K562 (cell line): ENCODE measurements around the gene HNRNPCL2. TPM values are rescaled to one million over a fixed set of nuclear protein-coding genes. Genes with fewer than 3 reads are reported as not detected.
"Not testable (repeated sequence)": the region's sequence is repeated elsewhere in the genome, so short reads cannot be mapped to it uniquely, and the experiment has no call there.

Experiments
- ATAC-seq: fragments of 200-7000 bp; cut with Tn5 transposase; 3 replicates; pipeline ENCODE4 v1.9.1; 2020; ENCODE audit warnings: moderate library complexity
- Bru-seq: library from RNA; stranded (reverse); fragments of 400-500 nt; gene quantifications from one replicate; lab custom pipeline; 2021; lab: Mats Ljungman, UMichigan
- BruChase-seq, 2 experiments: library from RNA; stranded (reverse); fragments of 400-500 nt; gene quantifications; one replicate each; lab custom pipeline; 2021; lab: Mats Ljungman, UMichigan
- BruUV-seq: library from RNA; stranded (reverse); fragments of 400-500 nt; replicated peaks from 2 replicates; lab custom pipeline; 2021; lab: Mats Ljungman, UMichigan
- CTCF ChIA-PET: fragments of 300-600 bp; formaldehyde crosslinking; extraction: SDS; loops from one replicate; lab custom pipeline; 2021; ENCODE audit warnings: low intra/inter-chr PET ratio; lab: Yijun Ruan, JAX
- POLR2A ChIA-PET: fragments of 300-600, 350-650 bp; sonication (Branson Sonifier 250); formaldehyde crosslinking; extraction: SDS; loops from one replicate; lab custom pipeline; 2021; ENCODE audit warnings: antibody characterized with exemption, inconsistent platforms; lab: Yijun Ruan, JAX
- DNase-seq, 4 experiments: peaks; one replicate each; pipeline versions ENCODE4 v3.0.0 to v3.0.0-alpha.2; 2011 to 2018; ENCODE audit warnings: low spot score in 3 of 4, mixed read lengths in 3 of 4; ENCODE audit errors: extremely low read depth in 1 of 4
- FAIRE-seq: peaks from 2 replicates; lab custom pipeline; 2011; peaks lifted over from hg19 to GRCh38; lab: Jason Lieb, UNC
- H2AFZ ChIP-seq: 2 replicates; pipeline ENCODE4 v1.6.0; 2011; ENCODE audit warnings: low read depth, low read length, control low read depth, inconsistent platforms
- H3K27ac ChIP-seq: fragments of 200-600 bp; 3 replicates; pipeline ENCODE4 v1.8.0; 2011; ENCODE audit warnings: low read depth, mild to moderate bottlenecking, control low read depth, inconsistent platforms, low read length, moderate library complexity, mixed read lengths; ENCODE audit errors: extremely low read depth
- H3K27me3 ChIP-seq, 2 experiments: fragments of 300-600 bp in 1 of 2; 2 replicates in 1 of 2; 3 replicates in 1 of 2; pipeline versions ENCODE4 v1.6.0 to v1.8.0; 2011; ENCODE audit warnings: inconsistent platforms in 2 of 2, low read length in 2 of 2, mild to moderate bottlenecking in 1 of 2, mixed read lengths in 1 of 2, moderate library complexity in 1 of 2; ENCODE audit not compliant: control insufficient read depth in 2 of 2, insufficient read depth in 2 of 2
- H3K36me3 ChIP-seq: fragments of 300-600 bp; 3 replicates; pipeline ENCODE4 v1.8.0; 2011; ENCODE audit warnings: mild to moderate bottlenecking, low read length, inconsistent platforms; ENCODE audit not compliant: control insufficient read depth, insufficient read depth
- H3K4me1 ChIP-seq, 2 experiments: fragments of 200-600 bp in 1 of 2; replicated peaks in 1 of 2; 2 replicates in 1 of 2; 3 replicates in 1 of 2; pipeline versions ENCODE4 v1.5.1 to v1.8.0; 2011; ENCODE audit warnings: inconsistent platforms in 2 of 2, low read length in 2 of 2, mild to moderate bottlenecking in 1 of 2, mixed read lengths in 1 of 2, moderate library complexity in 1 of 2; ENCODE audit not compliant: control insufficient read depth in 2 of 2, insufficient read depth in 2 of 2
- H3K4me2 ChIP-seq: 2 replicates; pipeline ENCODE4 v1.6.1; 2011; ENCODE audit warnings: low read length, control low read depth, inconsistent platforms, mixed read lengths; ENCODE audit not compliant: insufficient read depth
- H3K4me3 ChIP-seq: fragments of 200-600 bp; sonication (generic), shearing (Covaris generic); 2 replicates; pipeline ENCODE4 v1.5.1; 2016; ENCODE audit warnings: control low read depth, inconsistent platforms
- H3K79me2 ChIP-seq: fragments of 200-600 bp; 3 replicates; pipeline ENCODE4 v1.8.0; 2011; ENCODE audit warnings: low read length, inconsistent platforms; ENCODE audit not compliant: control insufficient read depth, insufficient read depth
- H3K9ac ChIP-seq, 2 experiments: 2 replicates each; pipeline versions ENCODE4 v1.6.0 to v1.6.1; 2011; ENCODE audit warnings: low read depth in 2 of 2, low read length in 2 of 2, control low read depth in 1 of 2, inconsistent platforms in 1 of 2, mild to moderate bottlenecking in 1 of 2, mixed read lengths in 1 of 2; ENCODE audit not compliant: insufficient read depth in 1 of 2
- H3K9me1 ChIP-seq: one replicate; pipeline ENCODE4 v1.6.0; 2011; ENCODE audit warnings: inconsistent platforms, mild to moderate bottlenecking, low read length, moderate library complexity; ENCODE audit not compliant: control insufficient read depth, insufficient read depth
- H3K9me3 ChIP-seq: replicated peaks from 2 replicates; pipeline ENCODE4 v1.5.1; 2011; ENCODE audit warnings: low read depth, low read length, inconsistent platforms; ENCODE audit not compliant: control insufficient read depth, insufficient read depth
- H4K20me1 ChIP-seq: replicated peaks from 2 replicates; pipeline ENCODE4 v1.6.1; 2011; ENCODE audit warnings: low read length, inconsistent platforms, mixed read lengths; ENCODE audit not compliant: control insufficient read depth, insufficient read depth
- WGBS: fragments of 100-300 bp; shearing (Covaris generic); methylation state at CpG from one replicate; pipeline ENCODE4 v1.1.6; 2016; ENCODE audit warnings: low coverage, mixed read lengths; ENCODE audit not compliant: insufficient coverage; ENCODE audit errors: missing lambda C conversion rate; 5-methylcytosine and 5-hydroxymethylcytosine counted together
- in situ Hi-C: fragments of 300-500 bp; cut with MboI; formaldehyde crosslinking; loops from 4 replicates; pipeline ENCODE4 v1.15.0; 2018; ENCODE audit warnings: inconsistent platforms, mixed read lengths
- intact Hi-C: fragments of 100-400 bp; cut with micrococcal nuclease; formaldehyde crosslinking; loops from 2 replicates; pipeline ENCODE4 v1.14.2; 2022
- long read RNA-seq, 3 experiments: library from polyadenylated mRNA in 2 of 3; library from RNA in 1 of 3; unstranded in 2 of 3; stranded (forward) in 1 of 3; transcript quantifications; one replicate each; pipeline ENCODE4 v2.0.0, GENCODE V29; 2019 to 2022
- polyA minus RNA-seq, 3 experiments: library from RNA; depleted of rRNA, polyadenylated mRNA; stranded (reverse); fragments of >200 nt; gene quantifications; 2 replicates each; pipeline ENCODE4 v1.2.3, GENCODE V29; 2011
- polyA plus RNA-seq, 8 experiments: library from polyadenylated mRNA; depleted of rRNA in 4 of 8; stranded (reverse) in 5 of 8; unstranded in 3 of 8; fragments of >200 nt; fragmentation: Nextera tagmentation in 2 of 8; fragmentation: Illumina TruSeq in 1 of 8; extraction: Ambion mirVana in 2 of 8; extraction: Trizol in 1 of 8; gene quantifications; 2 replicates each; pipeline versions ENCODE4 v1.2.1 to v1.2.3, GENCODE V29; 2011 to 2014; ENCODE audit warnings: inconsistent platforms in 1 of 8, missing spikeins in 1 of 8
- total RNA-seq, 7 experiments: library from RNA; depleted of rRNA in 6 of 7; stranded (reverse); fragments of >200 nt in 6 of 7; fragmentation: Illumina TruSeq in 2 of 7; extraction: Trizol in 2 of 7; gene quantifications; 2 replicates each; pipeline versions ENCODE4 v1.2.1 to v1.2.3, GENCODE V29; 2011 to 2021; ENCODE audit warnings: low replicate concordance in 1 of 7

Gene HNRNPCL2
- not detected in 2 replicates for total RNA-seq (2011; cell fraction: chromatin; rRNA removed; ENCODE audit: low replicate concordance)
- not detected in 2 replicates for total RNA-seq (2011; cell fraction: nucleolus; rRNA removed)
- total RNA-seq (2011; cell fraction: nucleoplasm; rRNA removed), result not detected in 2 replicates
- total RNA-seq (2014; rRNA removed), result not detected in 2 replicates
- total RNA-seq (2014; rRNA removed; fragmentation: Illumina TruSeq; extraction: Trizol), result not detected in 2 replicates
- not detected in 2 replicates for total RNA-seq (2015; rRNA removed; fragmentation: Illumina TruSeq; extraction: Trizol)
- total RNA-seq (2021), result not detected in 2 replicates
- not detected in 2 replicates for polyA plus RNA-seq (2011; rRNA removed)
- not detected in 2 replicates for polyA plus RNA-seq (2011; cell fraction: cytosol; rRNA removed)
- not detected in 2 replicates for polyA plus RNA-seq (2011; cell fraction: nucleus; rRNA removed)
- not detected in 2 replicates for polyA plus RNA-seq (2012)
- not detected in 2 replicates for polyA plus RNA-seq (2014; fragmentation: Illumina TruSeq; extraction: Trizol)
- not detected for polyA plus RNA-seq (2014; fragmentation: Nextera tagmentation; extraction: Ambion mirVana)
- not detected in 2 replicates for polyA plus RNA-seq (2014; rRNA removed)
- not detected in 2 replicates for polyA minus RNA-seq (2011; rRNA and poly(A)+ RNA removed)
- polyA minus RNA-seq (2011; cell fraction: cytosol; rRNA and poly(A)+ RNA removed), result not detected in 2 replicates
- not detected in 2 replicates for polyA minus RNA-seq (2011; cell fraction: nucleus; rRNA and poly(A)+ RNA removed)
- Bru-seq, nascent RNA, result not detected
- not detected for BruChase-seq, experiment 1, labeled RNA remaining after a 2-hour chase
- BruChase-seq, experiment 2, labeled RNA remaining after a 6-hour chase, result not detected
- long read RNA-seq, experiment 1, result 0 reads
- long read RNA-seq, experiment 2, result 0 reads
- long read RNA-seq, experiment 3, result 0 reads

- H3K9ac ChIP-seq, H3K27me3 ChIP-seq, H3K79me2 ChIP-seq, H3K36me3 ChIP-seq, H3K4me3 ChIP-seq, ATAC-seq, H4K20me1 ChIP-seq, H3K4me2 ChIP-seq, H3K9me3 ChIP-seq, DNase-seq, H2AFZ ChIP-seq, FAIRE-seq, BruUV-seq, H3K4me1 ChIP-seq, intact Hi-C loops, CTCF ChIA-PET, POLR2A ChIA-PET, H3K27ac ChIP-seq, H3K9me1 ChIP-seq: not testable (repeated sequence)
- in situ Hi-C loops, result loop anchor here (5.0 to 25.0 kb wide), 3 partner anchors 104 to 269 kb away; partner anchors contain the start of genes HNRNPCL1 and PRAMEF18
- WGBS, result 6% methylated on average over 3 of the region's 6 CpGs
Observed at GRCh38 chr1:13116754-13117153, at the start of gene HNRNPCL2. HNRNPCL2 (minus strand) TSS chr1:13116854; CDS start chr1:13116400, 454 bp downstream.

GRCh38 chr1:13165531-13165930, 48.9 kb upstream of the HNRNPCL2 start, which contains the start of gene HNRNPCL4:
HNRNPCL4 (minus strand) TSS chr1:13165631; CDS start chr1:13165467, 164 bp downstream.
- ATAC-seq, FAIRE-seq, POLR2A ChIA-PET: not testable (repeated sequence)

GRCh38 chr1:13155909-13156308, 39.3 kb upstream of the HNRNPCL2 start, which contains the start of gene PRAMEF26:
PRAMEF26 (minus strand) TSS chr1:13156009; CDS start chr1:13153095, 2,914 bp downstream.
- intact Hi-C loops, H3K27ac ChIP-seq, H3K79me2 ChIP-seq, ATAC-seq, DNase-seq, H3K4me3 ChIP-seq, BruUV-seq, H3K9me3 ChIP-seq, H3K9ac ChIP-seq, H3K9me1 ChIP-seq, H2AFZ ChIP-seq, H4K20me1 ChIP-seq, POLR2A ChIA-PET, H3K4me2 ChIP-seq, FAIRE-seq, H3K36me3 ChIP-seq, H3K27me3 ChIP-seq, H3K4me1 ChIP-seq, CTCF ChIA-PET: not testable (repeated sequence)
- 0% methylated on average over 1 of the region's 5 CpGs for WGBS
- in situ Hi-C loops, result loop anchor here (10.0 kb wide), 1 partner anchor 81 kb away; the partner anchor contains the start of gene PRAMEF25

More at GRCh38 chr1:13165531-13165930, 48.9 kb upstream of the HNRNPCL2 start, which contains the start of gene HNRNPCL4:
- H3K27ac ChIP-seq, H4K20me1 ChIP-seq, H3K9ac ChIP-seq, H3K9me3 ChIP-seq, H3K4me1 ChIP-seq, H3K9me1 ChIP-seq, BruUV-seq, intact Hi-C loops, DNase-seq, H2AFZ ChIP-seq, H3K79me2 ChIP-seq, CTCF ChIA-PET, H3K36me3 ChIP-seq, H3K4me3 ChIP-seq, H3K4me2 ChIP-seq, H3K27me3 ChIP-seq: not testable (repeated sequence)
- no CpG with 5 or more reads among the region's 8 CpGs for WGBS
- in situ Hi-C loops, result loop anchor here (5.0 kb wide), 1 partner anchor 108 kb away; the partner anchor contains the start of gene PRAMEF27
